HG02623 (cell line): Measurements from ENCODE around the gene POM121C.
A peak's percentile ranks its signal among the peaks of the same experiment; 100 is the strongest.
"Not testable (repeated sequence)": the region's sequence is repeated elsewhere in the genome, so short reads cannot be mapped to it uniquely, and the experiment has no call there.

Source experiments
- ATAC-seq: cut with Tn5 transposase; IDR thresholded peaks from one replicate; pipeline ENCODE4 v1.9.1; 2021; ENCODE audit warnings: moderate library complexity; ENCODE audit not compliant: unreplicated experiment

POM121C gene

DNA sequence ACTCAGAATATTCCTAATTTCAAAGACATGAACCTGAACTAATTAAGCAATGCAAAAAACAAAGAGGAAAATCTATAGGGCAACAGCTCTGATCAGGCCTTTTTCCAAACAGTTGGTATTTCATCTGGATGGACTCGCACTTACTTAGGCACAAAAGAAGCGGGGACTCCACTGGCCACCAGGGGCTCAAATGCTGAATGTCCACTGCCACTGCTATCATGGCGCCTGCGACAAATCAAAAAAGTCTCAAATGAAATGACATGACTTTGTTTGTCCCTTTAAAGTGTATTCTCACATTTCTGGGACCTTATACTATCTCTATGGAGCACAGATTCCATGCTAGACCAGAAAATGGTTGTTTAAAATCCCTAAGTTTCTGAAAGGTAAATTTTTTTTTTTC is 47.1 kb downstream of the POM121C start:
- ATAC-seq = not testable (repeated sequence)

DNA sequence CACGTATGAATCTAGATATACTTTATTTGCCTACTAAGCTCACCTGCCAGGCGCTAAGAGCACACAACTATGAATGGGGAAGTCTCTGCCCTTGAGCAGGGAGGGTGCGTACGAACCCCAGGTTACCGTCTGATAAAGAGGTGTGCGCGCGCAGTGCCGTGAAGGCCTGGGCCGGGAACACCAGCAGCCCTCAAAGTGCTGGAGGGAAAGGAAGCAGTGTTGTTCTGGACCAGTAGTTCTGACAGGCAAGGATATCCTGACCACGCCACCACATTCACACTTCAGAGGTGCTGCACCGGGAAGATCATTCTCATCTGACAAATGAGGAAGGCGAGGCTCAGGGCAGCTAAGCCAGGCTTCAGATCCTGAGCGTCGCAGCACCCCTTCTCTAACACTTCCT is 62.6 kb downstream of the POM121C start:
- ATAC-seq = not testable (repeated sequence)

DNA sequence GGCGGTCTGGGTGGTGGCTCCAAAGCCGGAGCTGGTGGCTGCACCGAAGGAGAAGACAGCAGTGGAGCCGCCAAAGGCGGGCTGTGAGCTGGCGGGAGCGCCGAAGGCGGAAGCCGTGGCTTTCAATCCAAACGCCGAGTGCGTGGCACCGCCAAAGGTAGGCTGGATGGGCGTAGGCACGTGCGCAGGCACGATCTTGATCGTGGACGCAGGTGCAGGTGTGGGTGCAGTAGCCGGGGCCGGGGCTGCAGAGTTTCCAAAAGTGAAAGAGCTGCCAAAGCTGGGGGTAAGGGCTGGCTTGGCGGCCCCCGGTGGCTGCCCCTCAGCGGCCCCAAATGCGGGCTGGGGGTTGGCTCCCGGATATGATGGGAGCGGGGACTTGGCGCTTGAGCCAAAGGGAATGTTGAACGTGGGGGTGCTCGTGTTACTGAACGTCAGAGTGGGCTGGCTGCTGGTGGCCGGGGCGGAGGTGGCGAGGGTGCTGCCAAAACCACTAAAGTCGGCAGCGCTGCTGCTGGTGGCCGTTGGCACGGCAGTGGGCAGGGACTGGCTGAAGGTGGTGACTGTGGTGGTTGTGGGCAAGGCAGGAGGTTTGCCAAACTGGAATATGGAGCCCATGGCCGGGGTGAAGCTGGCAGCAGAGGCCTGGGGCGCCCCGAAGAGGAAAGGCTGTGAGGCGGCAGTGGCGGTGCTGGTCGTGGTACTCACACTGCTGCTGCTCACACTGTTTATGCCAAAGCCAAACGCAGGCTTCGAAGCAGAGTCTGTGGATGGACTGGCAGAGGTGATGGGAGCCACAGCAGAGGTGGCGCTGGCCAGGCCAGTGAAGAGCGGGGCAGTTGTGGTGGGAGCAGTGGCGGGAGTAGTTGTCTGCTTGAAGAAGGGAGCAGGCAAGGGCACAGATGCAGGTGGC is 64.0 kb downstream of the POM121C start:
- not testable (repeated sequence) for ATAC-seq

DNA sequence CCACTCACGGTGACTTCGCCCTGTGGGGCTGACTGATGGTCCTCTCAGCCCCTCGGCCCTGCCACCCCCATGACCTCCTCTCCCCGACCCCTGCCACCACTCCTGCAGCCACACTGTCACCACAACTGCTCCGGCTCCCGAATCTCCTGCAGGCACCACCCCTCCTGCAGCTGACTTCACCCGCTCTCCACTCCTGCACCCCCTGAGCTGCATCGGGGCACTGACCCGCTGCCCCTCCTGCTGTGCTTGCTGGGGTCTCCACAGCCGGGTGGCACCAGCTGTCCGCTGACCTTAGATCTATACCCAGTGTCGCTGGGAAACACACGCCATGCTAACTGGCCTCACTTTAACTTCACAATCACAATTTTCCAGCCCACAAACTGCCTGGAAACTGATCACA is 65.9 kb downstream of the POM121C start:
- not testable (repeated sequence) for ATAC-seq

DNA sequence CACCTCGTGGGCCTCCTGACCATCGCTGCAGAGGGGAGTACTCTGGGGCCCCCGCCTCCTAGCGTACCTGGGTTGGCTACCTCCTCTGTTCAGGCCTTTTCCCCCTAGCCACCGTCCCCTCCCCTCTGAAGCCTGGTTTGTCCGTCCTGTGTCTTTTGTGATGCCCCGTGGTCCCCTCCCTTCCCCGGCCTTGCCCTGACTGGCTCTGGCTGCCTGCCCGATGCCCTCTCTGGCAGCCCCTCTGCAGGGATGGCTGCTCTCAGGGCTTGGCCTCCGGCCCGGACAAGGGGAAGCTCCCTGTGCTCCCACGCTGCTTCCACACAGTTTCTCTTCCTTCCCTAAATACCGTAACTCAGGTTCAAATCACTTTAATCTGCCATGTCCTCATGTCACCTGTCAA is 66.4 kb downstream of the POM121C start:
- not testable (repeated sequence) for ATAC-seq

DNA sequence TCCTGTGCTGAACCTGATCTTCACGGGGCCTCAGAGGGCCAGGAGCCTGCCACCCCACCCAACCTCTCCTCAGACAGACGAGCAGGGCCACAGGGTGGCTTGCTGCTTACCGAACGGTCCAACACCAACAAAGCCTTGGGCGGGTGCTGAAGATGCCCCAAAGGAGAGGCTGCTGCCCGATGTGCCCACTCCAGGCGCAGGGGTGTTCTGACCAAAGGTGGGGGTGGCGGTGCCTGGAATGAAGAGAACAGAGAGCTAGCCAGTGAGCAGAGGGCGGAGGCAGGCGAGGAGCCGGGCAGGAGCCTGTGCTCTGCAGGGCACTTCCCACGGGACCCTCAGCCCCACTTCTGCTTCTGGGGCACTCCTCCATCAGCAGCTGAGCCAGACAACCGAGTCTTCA is 66.9 kb downstream of the POM121C start:
- not testable (repeated sequence) for ATAC-seq

DNA sequence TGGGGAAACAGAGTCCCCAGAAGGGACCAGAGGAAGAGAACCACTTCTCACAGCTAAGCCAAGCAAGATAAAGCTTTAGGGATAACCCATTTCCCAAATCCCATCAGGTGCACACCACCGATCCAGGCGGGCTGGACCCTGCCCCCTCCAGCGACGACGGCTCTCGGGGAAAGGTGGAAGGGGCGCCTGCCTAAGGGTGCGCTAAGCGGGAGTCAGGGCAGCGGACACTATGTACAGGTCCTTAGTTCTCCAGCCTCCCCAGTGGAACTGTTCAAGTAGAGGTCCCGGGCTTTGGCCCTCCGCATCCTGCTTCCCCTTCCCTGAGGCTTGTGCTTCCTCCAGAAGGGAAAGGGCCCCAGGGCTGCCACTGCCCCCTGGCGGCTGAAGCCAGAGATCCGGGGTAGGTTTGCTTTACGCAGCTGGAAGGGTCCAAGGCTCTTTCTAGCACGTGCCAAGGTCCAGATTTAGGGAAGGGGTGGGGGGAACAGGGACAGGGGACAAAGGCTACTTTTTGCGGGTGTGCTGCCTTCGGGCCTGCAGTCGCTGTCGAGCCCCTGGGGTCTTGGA is 67.7 kb downstream of the POM121C start:
- not testable (repeated sequence) for ATAC-seq

DNA sequence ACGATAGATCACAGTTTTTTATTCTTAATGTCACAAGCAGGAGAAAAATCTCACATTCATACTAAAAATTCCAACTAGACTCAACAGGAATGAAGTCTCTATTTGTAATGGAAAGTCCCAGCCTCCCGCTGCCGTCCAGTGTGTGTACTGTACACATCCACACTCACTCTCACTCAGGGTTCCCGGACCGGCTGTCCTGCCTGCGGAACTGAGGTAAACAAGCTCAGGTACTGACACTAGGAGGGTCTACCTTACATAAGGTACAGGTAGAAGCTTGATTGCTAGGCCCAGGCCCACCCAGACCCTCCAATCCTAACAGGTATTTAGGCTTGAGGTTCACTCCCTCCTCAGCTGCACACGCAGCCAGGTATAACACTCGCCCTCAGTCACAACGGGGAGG is 69.3 kb downstream of the POM121C start:
- ATAC-seq = not testable (repeated sequence)

DNA sequence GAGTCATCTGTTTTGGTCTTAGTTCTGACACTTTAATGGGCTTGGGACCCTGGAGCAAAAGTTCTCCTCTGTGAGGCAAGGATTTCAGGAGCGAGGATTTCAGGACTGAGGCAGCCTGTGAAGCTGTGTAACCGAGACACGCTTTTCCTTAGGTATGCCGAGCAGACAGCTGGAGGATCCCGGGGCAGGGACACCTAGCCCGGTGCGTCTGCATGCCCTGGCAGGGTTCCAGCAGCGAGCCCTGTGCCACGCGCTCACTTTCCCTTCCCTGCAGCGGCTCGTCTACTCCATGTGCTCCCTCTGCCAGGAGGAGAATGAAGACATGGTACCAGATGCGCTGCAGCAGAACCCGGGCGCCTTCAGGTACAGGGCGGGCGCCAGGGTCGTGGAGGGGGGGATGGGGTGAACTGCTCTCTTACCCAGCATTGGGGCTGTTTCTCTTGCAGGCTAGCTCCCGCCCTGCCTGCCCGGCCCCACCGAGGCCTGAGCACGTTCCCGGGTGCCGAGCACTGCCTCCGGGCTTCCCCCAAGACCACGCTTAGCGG is 70.2 kb downstream of the POM121C start:
- not testable (repeated sequence) for ATAC-seq

DNA sequence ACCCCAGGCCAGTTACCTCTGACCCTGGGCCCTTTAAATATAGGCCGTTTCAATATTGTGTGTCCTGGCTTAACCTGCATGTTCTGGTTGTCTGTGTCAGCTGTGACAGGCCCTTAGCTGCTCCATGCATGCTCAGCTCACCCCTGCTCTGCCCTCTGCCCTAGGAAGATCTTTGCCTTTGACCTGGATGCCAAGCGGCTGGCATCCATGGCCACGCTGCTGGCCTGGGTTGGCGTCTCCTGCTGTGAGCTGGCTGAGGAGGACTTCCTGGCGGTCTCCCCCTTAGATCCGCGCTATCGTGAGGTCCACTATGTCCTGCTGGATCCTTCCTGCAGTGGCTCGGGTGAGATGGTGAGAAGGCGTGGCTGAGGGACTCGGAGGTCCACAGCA is 70.7 kb downstream of the POM121C start:
- not testable (repeated sequence) for ATAC-seq

DNA sequence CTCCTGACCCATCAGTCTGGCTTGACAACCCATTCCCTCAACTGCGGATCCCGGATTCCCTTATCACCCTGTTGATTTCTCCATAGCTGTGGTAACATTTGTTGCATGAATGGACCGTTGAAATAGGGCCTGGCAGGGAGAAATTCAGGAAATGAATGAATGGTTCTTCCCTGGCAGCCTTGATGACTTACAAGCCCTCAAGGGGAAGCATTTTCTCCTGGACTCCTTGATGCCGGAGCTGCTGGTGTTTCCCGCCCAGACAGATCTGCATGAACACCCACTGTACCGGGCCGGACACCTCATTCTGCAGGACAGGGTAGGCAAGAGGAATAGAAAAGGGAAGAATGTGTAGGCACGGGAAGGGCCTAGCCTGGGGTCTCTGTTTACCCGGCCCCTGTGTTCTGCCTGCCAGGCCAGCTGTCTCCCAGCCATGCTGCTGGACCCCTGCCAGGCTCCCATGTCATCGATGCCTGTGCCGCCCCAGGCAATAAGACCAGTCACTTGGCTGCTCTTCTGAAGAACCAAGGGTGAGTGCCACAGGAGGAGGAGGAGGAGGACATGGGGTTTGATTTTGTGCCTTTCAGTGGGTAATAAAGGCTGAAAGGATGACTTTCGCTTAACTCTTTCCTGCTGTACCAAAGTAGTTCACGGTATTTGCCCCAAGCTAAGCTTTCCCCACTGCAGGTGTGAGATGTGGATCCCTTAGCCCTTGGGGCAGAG is 71.2 kb downstream of the POM121C start:
- not testable (repeated sequence) for ATAC-seq

DNA sequence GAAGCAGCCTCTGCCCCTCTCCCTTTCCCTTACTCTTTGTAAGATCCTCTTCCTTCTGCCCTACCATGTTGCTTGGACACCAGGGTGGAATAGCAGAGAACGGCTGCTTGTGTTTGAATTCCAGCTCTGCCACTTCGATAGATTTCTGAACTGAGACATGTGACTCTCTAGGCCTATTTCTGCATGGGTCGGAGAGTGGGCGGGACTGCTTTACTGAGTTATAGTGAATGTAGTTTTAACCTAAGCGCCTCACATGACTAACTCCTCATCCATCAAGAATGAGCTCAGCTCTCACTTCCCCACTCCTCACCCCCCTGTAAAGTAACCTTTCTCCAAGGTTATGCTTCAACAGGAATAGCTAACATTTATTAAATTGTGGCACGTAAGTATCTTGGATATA is 71.9 kb downstream of the POM121C start:
- not testable (repeated sequence) for ATAC-seq

DNA sequence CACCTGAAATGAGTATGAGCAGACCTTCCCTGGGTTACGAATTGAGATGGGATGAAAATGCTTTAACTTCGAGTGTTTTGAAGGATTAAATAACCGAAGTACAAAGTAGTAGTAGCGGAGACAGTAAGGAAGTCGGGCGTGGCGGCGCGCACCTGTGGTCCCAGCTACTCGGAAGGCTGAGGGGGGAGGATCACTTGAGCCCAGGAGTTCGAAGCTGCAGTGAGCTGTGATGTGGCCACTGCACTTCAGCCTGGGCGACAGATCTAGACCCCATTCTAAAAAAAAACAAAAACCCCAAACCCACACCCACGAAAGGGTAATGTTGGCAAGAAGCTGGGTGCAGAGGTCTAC is 75.3 kb downstream of the POM121C start:
- peak; percentile 3 for ATAC-seq

DNA sequence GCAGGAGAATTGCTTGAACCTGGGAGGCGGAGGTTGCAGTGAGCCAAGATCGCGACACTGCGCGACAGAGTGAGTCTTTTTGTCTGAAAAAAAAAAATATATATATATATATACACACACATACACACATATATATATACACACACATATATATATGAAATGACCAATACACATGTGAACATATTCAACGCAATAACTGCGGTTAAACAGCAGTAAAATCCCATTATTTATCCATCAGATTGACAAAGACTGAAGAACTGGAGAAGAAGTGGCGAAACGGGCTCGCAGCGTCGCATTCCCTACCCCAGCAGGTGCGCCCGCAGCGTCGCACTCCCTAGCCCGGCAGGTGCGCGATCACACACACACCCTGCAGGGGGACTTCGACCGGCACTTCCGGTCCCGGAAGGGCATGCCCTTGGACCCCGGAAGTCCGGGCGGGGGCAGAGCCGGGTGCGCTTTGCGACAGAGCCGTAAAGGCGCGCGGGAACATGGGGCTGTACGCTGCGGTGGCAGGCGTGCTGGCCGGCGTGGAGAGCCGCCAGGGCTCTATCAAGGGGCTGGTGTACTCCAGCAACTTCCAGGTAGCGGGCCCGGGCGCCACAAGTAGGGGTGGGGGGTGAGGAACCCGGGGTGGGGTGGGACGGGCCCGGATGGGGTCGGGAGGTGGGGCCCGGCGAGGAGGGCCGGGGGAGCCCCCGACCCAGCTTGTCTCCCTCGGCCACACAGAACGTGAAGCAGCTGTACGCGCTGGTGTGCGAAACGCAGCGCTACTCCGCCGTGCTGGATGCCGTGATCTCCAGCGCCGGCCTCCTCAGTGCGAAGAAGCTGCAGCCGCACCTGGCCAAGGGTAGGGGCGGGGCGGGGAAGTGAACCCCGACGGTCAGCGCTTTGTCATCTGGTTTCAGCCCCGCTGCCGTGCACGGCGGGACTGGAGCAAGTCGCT is 75.9 kb downstream of the POM121C start:
- peak; percentile 95 for ATAC-seq

DNA sequence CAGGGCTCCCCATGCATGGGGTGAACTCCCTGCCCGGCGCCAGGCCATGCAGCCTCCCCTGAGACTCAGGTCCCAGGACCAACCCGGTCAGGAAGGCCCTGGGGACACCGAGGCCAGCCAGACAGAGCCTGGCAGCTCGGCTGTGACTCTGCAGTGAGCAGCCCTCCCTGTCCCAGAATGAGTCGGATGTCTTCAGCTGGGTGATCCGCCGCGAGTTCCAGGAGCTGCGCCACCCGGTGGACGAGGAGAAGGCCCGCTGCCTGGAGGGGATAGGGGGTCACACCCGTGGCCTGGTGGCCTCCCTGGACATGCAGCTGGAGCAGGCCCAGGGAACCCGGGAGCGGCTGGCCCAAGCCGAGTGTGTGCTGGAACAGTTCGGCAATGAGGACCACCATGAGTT is 81.4 kb downstream of the POM121C start:
- not testable (repeated sequence) for ATAC-seq

DNA sequence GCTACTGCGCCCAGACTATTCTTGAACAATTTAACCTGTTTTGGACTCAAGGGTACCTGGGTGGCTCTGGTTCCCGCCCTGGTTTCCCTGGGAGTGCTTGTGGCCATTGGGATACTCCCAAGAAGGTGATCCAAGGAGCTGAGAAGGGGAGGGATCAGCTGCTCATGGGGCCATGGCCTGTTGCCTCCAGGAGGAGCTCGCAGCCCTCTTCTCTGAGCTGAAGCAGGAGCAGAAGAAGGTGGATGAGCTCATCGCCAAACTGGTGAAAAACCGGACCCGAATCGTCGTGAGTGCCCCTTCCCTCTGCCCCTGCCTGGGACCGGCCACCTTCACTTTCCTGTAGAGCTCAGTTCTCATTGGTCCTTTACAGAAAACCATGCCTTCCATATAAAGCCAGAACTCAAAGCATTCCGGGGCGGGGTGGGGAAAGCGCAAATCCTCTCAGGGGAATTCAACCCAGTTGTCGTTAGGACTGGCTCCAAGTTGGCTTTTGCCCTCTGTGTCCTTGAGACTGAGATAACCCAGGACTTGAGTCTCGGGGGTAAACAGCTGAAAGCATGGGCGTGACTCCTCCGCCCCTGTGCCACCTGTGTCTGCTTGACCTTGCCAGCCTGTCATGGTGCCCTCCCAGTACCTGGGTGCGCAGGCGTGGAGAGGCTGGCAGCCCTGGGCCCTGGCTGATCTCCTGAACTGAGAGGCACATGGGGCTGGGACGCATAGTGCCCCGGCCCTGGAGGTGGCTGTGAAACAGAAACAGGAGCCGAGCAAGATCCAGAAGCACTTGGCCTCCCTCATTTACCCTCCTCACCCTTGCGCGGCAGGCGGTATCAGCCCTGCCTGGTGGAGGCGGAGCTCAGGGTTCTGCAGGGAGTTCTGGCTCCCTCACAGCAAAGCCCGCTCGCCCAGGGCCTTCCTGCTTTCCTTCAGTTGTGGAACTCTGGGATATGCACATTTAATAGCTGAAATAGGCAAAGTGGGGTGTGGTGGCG is 82.3 kb downstream of the POM121C start:
- ATAC-seq = not testable (repeated sequence)

DNA sequence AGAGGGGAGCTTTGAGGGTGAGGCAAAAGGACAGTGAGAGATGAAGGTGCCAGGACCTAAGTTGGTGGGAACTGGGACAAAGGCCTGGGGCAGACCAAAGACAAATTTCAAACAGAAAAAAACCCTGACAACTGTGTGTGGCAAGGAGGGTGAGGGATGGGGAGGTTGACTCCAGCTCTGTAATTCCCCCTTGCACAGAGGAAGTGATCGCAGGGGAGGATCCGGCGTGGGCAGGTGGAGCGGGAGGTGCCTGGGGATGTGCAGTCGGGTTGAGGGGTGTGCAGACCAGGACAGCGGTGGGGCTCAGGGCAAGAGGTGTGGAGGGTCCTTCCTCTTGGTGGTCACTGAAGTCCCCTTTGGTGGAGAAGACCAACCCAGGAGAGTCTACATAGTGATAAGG is 85.5 kb downstream of the POM121C start:
- ATAC-seq = not testable (repeated sequence)

DNA sequence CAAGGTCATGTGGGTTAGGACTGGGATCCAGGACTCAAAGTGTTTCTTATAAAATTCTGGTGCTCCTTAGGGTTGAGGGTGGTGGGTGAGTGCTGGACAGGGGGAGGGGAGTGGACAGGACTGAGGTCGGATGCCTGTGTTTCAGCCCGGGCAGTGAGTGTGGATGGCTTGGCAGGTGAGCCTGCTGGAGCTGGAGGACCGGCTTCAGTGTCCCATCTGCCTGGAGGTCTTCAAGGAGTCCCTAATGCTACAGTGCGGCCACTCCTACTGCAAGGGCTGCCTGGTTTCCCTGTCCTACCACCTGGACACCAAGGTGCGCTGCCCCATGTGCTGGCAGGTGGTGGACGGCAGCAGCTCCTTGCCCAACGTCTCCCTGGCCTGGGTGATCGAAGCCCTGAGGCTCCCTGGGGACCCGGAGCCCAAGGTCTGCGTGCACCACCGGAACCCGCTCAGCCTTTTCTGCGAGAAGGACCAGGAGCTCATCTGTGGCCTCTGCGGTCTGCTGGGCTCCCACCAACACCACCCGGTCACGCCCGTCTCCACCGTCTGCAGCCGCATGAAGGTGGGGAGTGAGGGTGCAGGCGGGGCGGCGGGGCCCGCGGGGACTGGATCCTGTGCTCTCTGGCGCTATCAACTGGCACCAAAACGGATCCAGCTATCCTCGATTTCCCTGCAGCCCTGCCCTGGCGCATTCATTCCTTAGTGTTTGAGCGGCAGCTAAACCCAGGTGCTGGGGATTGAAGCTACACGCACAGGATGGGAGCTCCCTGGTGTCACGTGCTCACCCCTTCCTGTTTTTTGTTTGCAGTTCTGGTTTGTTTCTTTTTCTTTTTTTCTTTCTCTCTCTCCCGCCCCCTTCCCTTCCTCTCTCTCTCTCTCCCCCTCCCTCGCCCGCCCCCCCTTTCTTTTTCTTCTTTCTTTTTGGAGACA is 87.1 kb downstream of the POM121C start:
- not testable (repeated sequence) for ATAC-seq
